GM12878 (cell line): Measurements from ENCODE around the gene FRYL.

Source experiments
- ATF2 ChIP-seq: IDR thresholded peaks from 2 replicates; pipeline ENCODE4 v1.6.1; 2012; ENCODE audit warnings: low read length, inconsistent platforms
- CBFB ChIP-seq: IDR thresholded peaks from 2 replicates; pipeline ENCODE4 v1.6.1; 2016; ENCODE audit warnings: antibody characterized with exemption, low read depth
- CREB1 ChIP-seq: IDR thresholded peaks from 2 replicates; pipeline ENCODE4 v1.6.1; 2012; ENCODE audit warnings: low read depth, mild to moderate bottlenecking, inconsistent platforms
- EED ChIP-seq: sonication (generic); IDR thresholded peaks from 2 replicates; pipeline ENCODE4 v1.6.1; 2016; ENCODE audit warnings: antibody characterized with exemption, low read depth
- EGR1 ChIP-seq, 2 experiments: IDR thresholded peaks; 1 replicate in 1 of 2; 2 replicates in 1 of 2; pipeline ENCODE4 v1.6.1; 2011 to 2012; ENCODE audit warnings: low read depth in 2 of 2, low read length in 2 of 2, borderline replicate concordance in 1 of 2, mild to moderate bottlenecking in 1 of 2, moderate library complexity in 1 of 2
- HDAC2 ChIP-seq: fragments of 200-600 bp; sonication (generic); IDR thresholded peaks from 2 replicates; pipeline ENCODE4 v1.6.1; 2017
- PAX5 ChIP-seq: IDR thresholded peaks from 2 replicates; pipeline ENCODE4 v1.6.1; 2011; ENCODE audit warnings: low read depth, low read length, borderline replicate concordance
- POLR2A ChIP-seq: IDR thresholded peaks from 2 replicates; pipeline ENCODE4 v1.6.1; 2011; ENCODE audit warnings: low read depth, mild to moderate bottlenecking, low read length
- RAD21 ChIP-seq: IDR thresholded peaks from 2 replicates; pipeline ENCODE4 v1.6.1; 2011; ENCODE audit warnings: mild to moderate bottlenecking, low read depth, low read length, moderate library complexity; ENCODE audit not compliant: insufficient read depth
- SRF ChIP-seq, 2 experiments: IDR thresholded peaks; 2 replicates each; pipeline ENCODE4 v1.6.1; 2011; ENCODE audit warnings: low read depth in 2 of 2, low read length in 2 of 2, mild to moderate bottlenecking in 1 of 2, moderate library complexity in 1 of 2
- ZNF274 ChIP-seq: IDR thresholded peaks from one replicate; pipeline ENCODE4 v1.8.0; 2011; ENCODE audit not compliant: insufficient read length, insufficient read depth
- TF ChIP-seq, protein P1 (sequence below), 3 experiments: IDR thresholded peaks in 2 of 3; conservative IDR thresholded peaks in 1 of 3; 2 replicates each; pipeline ENCODE4 v1.5.1; 2011; ENCODE audit warnings: low read depth in 3 of 3, low read length in 3 of 3, mild to moderate bottlenecking in 3 of 3, control low read depth in 2 of 3, moderate library complexity in 2 of 3, inconsistent platforms in 1 of 3, mixed read lengths in 1 of 3; ENCODE audit not compliant: control insufficient read depth in 2 of 3, insufficient read depth in 1 of 3; ENCODE audit errors: extremely low read depth in 1 of 3

DNA sequence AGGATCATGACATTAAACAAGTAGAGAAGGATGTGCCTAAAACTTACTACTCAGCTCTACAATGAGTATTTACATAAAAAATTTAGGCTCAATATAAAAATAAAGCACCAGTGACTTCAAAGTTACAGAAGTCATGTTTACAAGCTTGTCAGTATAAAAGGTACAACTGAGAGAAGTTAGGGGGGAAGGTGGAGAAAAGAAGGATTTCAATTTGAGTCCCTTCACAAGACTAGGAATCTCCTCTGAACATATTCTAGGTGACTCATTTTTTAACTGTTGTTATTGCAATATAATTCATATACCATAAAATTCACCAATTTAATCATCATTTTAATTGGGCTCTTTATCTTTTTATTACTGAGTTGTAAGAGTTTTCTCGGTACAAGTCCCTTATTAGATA, 26.9 kb downstream of the FRYL start:
- no peak for TF ChIP-seq POLR2A
- TF ChIP-seq, protein P1, sequence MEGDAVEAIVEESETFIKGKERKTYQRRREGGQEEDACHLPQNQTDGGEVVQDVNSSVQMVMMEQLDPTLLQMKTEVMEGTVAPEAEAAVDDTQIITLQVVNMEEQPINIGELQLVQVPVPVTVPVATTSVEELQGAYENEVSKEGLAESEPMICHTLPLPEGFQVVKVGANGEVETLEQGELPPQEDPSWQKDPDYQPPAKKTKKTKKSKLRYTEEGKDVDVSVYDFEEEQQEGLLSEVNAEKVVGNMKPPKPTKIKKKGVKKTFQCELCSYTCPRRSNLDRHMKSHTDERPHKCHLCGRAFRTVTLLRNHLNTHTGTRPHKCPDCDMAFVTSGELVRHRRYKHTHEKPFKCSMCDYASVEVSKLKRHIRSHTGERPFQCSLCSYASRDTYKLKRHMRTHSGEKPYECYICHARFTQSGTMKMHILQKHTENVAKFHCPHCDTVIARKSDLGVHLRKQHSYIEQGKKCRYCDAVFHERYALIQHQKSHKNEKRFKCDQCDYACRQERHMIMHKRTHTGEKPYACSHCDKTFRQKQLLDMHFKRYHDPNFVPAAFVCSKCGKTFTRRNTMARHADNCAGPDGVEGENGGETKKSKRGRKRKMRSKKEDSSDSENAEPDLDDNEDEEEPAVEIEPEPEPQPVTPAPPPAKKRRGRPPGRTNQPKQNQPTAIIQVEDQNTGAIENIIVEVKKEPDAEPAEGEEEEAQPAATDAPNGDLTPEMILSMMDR (IDR thresholded peaks at IDR 0.05 in 2 of 3, conservative IDR thresholded peaks at IDR 0.05 in 1 of 3; ENCODE audit: control insufficient read depth in 2 of 3, extremely low read depth in 1 of 3, insufficient read depth in 1 of 3, low read depth in 3 of 3, low read length in 3 of 3) = no peak
- no peak for TF ChIP-seq EGR1 (IDR thresholded peaks at IDR 0.05; ENCODE audit: borderline replicate concordance in 1 of 2, low read depth in 2 of 2, low read length in 2 of 2)
- no peak for TF ChIP-seq EED
- TF ChIP-seq ATF2 = no peak
- TF ChIP-seq ZNF274 = no peak
- no peak for TF ChIP-seq CBFB
- TF ChIP-seq CREB1 = no peak
- no peak for TF ChIP-seq SRF (IDR thresholded peaks at IDR 0.05; ENCODE audit: low read depth in 2 of 2, low read length in 2 of 2)
- TF ChIP-seq PAX5 = no peak
- no peak for TF ChIP-seq RAD21
- TF ChIP-seq HDAC2 = no peak
